Activated CD8-positive, alpha-beta memory T cell treated with anti-CD3 and anti-CD28 coated beads for 4 hours (primary cell): ENCODE data around the gene ZCCHC24.
"Not testable (repeated sequence)": the region's sequence is repeated elsewhere in the genome, so short reads cannot be mapped to it uniquely, and the experiment has no call there.

Experiments used
- DNase-seq, 2 donors: peaks; one replicate each; pipeline ENCODE4 v3.0.0-alpha.2; 2020; ENCODE audit warnings: low read depth in 2 of 2

The ZCCHC24 gene

DNA sequence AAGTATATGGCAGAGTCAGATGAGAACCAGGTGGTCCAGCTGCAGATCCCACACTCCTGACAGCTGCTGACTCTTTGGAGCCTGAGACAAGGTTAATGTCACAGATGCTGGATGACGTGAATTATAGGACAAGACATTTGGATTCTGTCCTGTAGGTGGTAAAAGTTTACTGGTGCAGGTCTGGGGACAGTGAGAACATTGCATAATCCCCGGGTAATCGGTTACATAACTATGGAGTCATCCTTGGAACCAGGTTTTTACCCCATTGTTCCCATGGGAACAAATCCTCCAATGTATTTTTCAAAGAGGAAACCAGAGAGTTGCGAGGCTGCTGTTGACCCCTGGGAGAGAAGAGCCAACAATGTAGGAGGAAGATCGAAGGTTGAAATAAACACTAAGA lies 27.5 kb upstream of the ZCCHC24 start:
- DNase-seq: no peak

DNA sequence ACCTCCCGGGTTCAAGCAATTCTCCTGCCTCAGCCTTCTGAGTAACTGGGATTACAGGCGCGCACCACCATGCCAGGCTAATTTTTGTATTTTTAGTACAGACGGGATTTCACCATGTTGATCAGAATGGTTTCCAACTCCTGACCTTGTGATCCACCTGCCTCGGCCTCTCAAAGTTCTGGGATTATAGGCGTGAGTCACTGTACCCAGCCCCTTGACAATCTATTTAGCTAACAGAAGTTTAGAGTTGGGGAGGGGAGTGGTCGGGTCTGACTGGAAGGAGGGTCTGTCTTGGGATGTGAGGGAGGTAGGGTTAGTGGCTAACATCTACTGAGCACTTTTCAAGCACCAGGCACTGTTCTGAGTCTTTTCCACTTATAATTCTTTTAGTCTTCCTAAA lies 27.0 kb upstream of the ZCCHC24 start:
- DNase-seq: no peak

DNA sequence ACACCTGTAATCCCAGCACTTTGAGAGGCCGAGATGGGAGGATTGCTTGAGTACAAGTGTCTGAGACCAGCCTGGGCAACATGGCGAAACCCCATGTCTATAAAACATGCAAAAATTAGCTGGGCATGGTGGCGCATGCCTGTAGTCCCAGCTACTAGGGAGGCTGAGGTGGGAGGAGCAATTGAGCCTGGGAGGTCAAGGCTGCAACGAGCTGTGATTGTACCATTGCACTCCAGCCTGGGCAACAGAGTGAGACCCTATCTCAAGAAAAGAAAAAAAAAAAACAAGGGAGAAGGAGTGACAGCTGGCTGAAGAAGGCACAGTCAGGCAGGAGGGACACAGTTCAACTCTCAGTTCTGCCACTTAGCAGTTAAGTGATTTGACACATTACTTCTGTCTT lies 26.4 kb upstream of the ZCCHC24 start:
- DNase-seq: no peak

DNA sequence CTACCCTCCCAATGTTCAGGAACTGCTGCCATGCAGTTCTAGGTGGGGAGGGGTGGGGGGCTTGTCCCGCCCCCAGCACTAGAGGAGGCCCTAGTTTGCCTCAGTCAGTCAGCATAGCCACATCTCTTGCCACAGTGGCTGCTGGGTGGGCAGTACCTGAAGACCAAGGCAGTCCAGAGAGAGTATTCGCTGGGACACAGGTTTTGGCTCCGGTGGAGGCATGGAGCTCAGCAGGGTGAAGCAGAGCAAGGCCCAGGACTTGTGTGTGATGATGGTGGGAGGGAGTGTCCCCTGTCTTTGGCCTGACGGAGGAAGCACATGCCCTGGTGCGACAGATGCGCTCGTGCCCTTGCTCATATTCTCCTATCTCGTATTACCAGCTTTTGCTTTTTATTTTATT lies 24.7 kb upstream of the ZCCHC24 start:
- no peak for DNase-seq

DNA sequence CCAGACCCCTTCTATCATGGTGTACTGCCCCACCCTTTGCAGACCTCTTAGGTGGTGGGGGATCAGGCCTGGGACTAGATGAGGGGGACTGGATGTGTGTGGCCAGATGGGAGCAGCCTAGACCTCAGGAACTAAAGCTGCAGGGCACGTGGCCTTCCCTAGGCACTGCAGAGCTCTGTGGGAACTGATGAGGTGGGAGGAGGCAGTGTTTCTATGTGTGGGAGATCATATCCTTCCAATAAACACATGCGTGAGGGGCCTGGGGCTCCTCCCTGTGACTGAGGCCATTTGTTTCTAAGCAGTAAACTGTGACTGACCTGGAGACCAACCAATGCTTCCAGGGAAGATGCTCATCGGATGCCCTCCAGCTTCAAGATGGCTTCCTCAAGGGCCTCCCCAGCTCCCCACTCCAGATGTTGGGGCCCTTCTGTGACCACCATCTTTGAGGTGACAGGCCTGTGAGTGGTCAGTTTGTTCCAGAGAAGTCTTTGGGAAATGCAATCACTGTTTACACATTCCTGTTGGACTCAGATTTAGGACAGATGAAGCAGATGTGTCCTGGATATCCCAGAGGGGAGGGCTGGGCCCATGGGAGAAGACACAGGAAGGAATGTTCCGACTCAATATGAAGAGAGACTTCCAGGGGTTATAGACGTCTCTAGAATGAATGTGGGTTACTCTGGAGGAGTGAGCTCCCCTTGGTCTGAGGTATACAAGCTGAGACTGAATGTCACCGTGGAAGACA lies 23.6 kb upstream of the ZCCHC24 start:
- no peak for DNase-seq

DNA sequence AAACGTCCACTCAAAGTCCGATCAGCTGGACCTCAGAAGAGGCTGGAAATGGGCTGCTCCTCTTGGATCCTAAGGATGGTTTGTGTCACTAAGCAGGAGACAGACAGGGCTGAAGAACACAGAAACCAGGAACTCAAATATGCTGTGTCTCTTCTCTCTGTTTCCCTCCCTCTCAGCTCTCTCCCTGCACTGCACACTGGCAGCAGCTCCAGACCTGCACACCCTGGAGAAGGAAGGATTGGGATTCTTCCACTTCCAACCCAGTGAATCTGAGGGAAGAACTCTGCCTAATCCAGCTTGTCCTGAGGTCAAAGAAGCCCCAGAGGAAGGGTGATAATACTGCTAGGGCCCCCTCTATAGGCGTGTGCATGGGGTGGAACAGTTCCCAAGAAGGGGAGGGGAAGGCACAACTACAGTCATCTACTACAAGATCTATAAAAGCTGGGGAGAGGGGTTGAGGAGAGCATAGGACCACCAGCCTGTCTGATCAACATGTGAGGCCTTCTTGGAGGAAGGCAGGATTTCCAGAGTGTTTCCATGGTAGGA lies 22.7 kb upstream of the ZCCHC24 start:
- DNase-seq: no peak

DNA sequence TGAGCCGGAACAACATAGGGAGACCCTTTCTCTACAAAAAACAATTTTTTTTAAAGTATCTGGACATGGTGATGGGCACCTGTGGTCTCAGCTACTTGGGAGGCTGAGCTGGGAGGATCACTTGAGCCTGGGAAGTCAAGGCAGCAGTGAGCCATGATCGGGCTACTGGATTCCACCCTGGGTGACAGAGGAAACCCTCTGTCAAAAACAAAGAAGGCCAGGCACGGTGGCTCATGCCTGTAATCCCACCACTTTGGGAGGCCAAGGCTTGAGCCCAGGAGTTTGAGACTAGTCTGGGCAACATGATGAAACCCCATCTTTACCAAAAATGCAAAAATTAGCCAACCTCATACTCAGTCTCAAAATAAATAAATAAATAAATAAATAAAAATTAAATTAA lies 19.9 kb upstream of the ZCCHC24 start:
- no peak for DNase-seq

DNA sequence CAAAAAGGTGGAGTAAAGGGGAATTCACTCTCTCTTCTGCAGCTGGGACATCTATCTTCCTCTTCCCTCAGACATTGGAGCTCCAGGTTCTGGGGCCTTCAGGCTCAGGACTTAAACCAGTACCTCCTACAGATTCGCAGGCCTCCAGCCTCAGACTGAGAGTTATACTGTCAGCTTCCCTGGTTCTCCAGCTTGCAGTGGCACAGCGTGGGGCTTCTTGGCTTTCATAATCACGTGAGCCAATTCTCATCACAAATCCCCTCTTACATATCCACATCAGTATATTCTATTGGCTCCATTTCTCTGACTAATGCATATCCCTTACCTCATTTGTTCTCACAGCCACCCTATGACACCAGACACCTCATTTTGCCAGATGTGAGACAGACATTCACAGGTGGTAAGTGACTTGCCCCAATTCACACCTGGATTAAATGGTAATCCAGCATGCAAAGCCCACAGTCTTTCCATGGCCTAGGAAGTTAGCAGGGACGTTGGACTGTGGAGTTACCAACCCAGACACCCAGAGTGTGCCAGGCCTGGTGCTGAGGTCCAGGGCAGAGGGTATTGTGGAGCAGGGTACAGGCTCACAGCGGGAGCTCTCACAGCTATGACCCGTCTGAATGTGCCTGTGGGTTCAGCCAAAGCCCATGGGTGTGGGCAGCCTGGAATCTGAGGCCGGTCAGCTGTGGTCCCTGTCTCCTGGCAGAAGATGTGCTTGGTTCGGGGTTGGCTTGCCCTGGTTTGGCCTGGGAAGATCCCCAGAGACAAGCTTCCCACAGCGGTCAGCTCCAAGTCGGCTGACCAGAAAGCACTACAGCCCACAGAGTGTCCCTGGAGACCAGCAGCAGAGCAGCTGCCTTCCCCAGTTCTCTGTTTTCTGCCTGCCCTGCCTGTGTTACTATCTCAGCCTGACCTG lies 18.4 kb upstream of the ZCCHC24 start:
- DNase-seq: no peak

DNA sequence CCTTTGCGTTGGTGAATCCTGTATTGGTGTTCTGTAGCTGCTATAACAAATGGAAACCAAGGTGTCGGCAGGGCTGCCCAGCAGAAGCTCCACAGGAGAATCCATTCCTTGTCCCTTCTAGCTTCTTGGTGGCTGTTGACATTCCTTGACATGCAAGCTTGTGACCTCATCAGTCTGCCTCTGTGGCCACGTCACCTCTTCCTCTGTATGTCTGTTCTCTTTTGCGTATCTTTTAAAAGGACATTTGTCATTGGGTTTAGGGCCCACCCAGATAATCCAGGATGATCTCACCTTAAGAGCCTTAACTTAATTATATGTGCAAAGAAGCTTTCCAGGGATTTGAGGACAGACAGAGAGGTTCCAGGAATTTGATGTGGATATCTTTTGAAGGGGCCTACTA lies 15.3 kb upstream of the ZCCHC24 start:
- no peak for DNase-seq

DNA sequence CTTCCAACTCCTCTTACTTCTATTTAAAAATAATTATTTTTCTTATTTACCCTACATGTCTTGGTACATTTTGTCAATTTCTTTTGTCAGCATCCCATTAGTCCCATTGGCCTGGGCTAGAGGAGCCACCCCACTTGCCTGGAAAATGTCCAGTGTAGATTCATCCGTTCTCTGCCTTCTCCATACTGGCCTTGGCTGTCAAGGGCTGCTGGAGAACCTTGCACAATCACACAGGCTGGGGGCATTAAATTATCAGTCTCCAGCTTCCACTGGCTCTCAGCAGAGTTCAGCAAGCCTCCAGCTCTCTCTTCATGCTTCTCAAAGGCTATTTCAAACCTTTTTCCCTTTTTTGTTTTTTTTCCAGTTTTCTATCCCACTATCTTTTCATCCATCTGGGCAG lies 13.8 kb upstream of the ZCCHC24 start:
- DNase-seq: no peak

DNA sequence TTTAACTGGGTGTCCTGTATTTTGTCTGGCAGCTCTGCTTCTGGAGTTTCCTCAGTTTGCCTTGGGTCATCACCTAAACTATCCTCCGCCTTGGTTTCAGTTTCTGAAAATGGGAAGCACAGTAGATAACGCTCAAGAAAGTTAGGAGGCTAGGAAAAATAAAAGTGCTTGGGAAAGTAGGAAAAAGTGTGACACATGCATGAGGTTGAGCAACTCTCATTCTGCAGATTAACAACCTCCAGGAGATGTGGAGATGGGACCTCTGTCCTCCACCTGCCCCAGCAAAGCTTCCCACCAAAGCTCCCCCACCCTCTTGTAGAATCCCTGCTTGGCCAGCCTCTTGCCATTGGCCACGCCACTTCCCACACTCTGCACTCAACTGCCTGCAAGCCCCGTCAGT lies 13.1 kb upstream of the ZCCHC24 start:
- DNase-seq: no peak

DNA sequence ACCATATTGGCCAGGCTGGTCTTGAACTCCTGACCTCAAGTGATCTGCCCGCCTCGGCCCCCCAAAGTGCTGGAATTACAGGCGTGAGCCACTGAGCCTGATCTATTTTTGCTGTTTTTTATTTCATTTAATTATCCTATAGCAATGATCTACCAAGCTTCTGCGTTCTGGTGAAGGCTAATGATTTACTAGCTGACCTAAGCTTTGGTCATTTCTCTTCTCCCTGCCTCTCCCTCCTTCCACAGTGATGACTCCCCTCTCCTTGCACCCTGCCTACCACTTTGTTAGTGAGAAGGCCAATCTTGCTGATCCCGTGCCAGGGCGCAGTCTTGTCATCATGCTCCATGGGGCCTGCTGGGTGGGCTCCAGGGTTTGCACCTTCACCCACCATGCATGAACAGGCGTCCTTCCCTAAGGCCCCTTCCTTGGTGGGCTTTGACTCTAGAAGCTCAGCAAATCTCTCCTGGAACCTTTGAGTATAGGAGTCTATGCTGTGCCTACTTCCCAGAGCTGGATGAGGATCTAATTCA lies 11.9 kb upstream of the ZCCHC24 start:
- no peak for DNase-seq

DNA sequence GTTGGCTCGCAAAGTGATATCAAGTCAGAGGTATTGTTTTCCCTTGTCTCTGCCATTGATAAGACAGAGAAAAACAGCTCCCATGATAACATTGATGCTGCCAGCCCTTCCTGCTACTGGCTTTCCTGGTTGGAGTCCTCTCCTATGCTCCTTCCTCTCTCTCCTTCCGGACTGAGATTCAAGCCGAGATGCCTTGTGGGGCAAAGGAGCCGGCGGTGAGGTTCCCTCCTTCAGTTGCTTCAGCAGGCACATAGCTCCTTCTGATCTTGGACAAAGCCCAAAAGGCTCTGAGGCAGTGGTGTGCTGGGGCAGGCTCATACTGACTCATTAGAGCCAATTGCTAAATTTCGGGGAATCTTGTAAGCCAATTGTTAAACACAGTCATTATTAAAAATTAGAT lies 8.8 kb upstream of the ZCCHC24 start:
- DNase-seq: no peak

DNA sequence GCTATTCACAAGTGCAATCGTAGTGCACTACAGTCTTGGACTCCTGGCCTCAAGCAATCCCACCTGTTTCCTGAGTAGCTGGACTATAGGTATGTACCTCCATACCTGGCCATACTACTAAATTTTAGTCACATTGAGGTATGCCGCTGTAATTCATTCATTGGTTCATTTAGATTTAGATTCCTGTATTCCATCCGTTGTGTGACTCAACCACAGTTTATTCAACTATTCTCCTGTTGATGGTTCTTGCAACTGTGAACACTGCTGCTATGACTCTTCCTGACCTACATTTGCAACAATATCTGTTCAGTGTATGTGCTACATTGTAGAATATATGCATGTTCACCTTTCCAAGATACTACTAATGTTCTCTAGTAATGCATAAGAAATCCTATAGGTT lies 8.0 kb upstream of the ZCCHC24 start:
- DNase-seq: no peak

DNA sequence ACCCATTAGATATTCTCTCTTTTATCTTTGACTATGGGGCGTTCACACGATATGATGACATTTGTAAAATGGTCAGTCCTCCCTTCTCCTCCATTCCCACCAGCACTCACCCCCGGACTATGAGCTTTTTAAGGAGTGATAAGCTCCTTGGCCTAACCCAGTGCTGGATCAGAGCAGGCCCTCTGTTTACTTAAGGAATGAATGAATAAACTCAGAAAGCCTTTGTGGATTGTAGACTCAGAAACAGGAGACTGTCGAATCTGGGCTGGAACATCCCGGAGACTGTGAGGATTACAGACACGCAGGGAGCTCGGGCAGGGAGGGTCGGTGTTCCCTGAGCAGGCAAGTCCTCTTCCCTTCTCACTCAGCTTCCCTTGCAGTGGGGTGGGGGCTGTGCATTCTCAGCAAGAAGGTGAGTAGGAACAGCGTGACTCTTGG lies 6.8 kb upstream of the ZCCHC24 start:
- DNase-seq: no peak

DNA sequence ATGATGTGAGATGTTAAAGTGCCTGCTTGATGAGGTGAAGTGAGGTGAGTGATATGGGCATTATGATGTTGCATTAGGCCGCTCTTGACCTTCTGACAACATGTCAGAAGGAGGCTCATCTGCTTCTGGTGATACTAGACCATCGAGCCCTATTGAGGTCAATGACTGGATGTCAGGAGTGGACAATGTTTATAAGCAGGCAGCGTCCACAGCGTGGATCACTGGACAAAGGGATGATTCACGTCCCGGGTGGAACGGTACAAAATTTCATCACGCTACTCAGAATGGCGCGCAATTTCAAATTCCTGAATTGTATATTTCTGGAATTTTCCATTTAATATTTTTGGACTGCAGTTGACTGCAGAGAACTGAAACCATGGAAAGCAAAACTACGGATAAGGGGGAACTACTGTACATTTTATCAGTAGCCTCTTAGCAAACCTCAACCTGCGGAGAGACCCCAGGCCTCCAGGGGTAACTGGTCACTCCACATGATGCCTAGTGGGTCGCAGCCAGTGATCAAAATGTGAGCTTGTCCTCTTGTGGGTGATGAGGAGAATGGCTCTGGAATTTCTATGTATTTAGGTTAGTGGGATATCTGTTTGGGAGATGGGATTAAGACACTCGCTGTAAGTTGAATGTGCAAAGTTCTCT lies 5.7 kb upstream of the ZCCHC24 start:
- no peak for DNase-seq

DNA sequence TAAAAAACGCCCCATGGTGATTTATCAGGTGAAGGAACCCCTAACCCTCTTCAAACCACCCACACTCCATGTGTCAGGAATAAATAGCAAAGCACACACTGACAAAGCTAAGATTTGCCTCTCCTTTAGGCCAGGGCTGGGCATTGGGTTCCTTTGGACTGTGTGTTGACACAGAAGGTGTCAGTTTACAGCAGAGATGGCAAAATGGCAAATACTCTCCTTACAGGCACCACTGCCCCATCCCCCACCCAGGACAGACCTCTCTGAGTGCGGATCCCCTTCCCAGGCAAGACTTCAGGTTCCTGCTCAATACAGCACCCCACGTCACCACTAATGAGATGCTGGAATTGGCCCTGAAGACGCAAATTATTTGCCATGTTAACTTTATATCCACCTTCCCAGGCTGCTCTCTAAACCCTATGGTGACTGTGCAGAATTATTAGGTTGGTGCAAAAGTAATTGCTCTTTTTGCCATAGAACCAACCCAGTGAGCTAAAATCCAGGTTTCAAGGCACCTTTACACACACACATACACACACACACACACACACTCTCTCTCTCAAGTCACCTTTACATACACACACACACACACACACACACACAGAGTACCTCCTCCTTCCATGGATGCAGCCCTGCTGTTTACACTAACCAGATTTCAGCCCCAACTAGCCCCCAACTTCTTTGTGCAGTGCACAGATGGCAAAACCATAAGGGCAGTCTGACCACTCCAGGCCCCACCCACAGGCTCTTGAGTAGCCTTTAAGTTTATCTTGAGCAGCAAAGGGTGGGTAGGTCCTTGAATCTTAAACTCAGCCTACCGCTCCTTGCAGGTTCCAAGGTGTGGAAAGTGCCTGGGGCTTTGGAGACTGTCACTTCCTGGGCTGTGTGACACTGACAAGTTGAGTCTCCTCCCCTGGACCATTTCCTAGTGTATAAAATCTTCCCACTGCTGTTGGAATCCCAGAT lies 4.0 kb upstream of the ZCCHC24 start:
- no peak for DNase-seq

DNA sequence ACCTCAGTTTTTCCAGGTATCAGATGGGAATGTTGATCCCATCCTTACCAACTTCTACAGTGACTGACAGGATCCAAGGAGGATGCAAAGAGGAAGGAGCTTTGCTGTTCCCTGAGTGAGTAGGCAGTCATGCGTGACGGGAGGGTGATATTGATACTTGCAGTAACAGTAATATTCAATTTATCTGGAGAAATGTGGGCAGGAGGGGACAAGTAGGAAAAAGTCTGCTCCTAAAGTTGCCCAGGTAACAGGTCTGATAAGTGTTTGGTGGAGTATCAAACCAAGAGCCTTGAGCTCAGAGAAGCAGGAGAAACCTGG lies 3.3 kb upstream of the ZCCHC24 start:
- DNase-seq: no peak

DNA sequence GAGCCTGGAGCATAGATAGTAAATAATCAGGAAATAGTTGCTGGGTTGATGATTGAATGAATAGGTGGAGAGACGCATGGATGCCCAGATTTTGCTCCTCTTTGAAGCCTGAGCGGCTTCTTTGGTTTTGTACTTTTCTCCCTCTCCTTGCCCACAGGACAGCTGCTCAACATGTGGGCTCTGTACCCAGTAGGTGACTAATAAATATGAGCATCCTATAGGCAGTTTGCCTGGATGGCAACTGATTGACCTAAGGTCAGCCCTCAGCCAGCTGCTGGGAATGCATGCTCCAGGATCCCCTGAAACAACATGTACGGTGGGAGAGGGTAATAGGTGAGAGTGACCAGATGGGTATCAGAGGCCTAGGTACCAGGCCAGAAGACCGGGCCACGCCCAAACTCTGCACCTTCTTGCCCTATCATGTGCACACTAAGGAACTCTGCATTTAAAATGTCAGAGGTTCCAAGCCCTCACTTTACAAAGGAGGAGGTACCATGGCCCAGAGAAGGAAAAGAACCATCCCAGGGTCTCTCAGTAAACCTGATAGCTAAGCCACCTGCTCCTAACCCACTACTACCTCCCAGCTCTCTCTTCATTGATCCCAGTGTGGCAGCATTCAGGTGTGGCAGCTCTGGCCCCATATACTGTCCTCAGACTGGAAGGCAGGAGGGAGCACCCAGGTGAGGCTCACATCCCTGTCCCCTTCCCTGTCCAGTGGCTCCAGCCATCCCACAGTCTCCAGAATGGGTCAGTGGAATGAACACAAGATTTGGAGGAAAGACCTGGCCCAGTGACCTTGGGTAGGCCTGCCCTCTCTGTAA lies 2.7 kb upstream of the ZCCHC24 start:
- DNase-seq: no peak

DNA sequence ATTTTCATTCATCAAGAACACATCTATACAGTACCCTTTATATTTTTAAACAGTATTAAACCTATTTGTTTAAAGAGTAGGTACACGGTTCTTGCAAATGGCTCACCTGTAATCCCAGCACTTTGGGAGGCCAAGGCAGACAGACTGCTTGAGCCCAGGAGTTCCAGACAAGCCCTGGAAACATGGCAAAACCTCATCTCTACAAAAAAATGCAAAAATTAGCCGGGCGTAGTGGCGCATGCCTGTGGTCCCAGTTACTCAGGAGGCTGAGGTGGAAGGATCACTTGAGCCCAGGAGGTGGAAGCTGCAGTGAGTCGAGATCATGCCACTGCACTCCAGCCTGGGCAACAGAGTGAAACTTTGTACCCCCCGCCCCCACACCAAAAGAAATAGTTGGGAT lies 1.8 kb upstream of the ZCCHC24 start:
- DNase-seq: not testable (repeated sequence)
